Liver (tissue), 9 donors: ENCODE data around the gene IFNA10. TPM values are rescaled to one million over a fixed set of nuclear protein-coding genes. Genes with fewer than 3 reads are reported as not detected.
A peak's percentile ranks its signal among the peaks of the same experiment; 100 is the strongest.
"Not testable (repeated sequence)": the region's sequence is repeated elsewhere in the genome, so short reads cannot be mapped to it uniquely, and the experiment has no call there.

Experiments
- DNase-seq: peaks from one replicate; pipeline ENCODE4 v3.0.0-alpha.2; 2017; ENCODE audit warnings: low spot score
- H3K27ac ChIP-seq, 2 donors: one replicate each; pipeline ENCODE4 v1.7.0; 2013; ENCODE audit warnings: inconsistent platforms in 2 of 2, low read length in 2 of 2, control low read depth in 1 of 2, low read depth in 1 of 2, mild to moderate bottlenecking in 1 of 2
- H3K27me3 ChIP-seq, 4 donors: one replicate each; pipeline versions ENCODE4 v1.6.1 to v1.7.0; 2013; ENCODE audit warnings: low read length in 3 of 4, inconsistent platforms in 1 of 4, mild to moderate bottlenecking in 1 of 4, moderate library complexity in 1 of 4; ENCODE audit not compliant: control insufficient read depth in 4 of 4, insufficient read depth in 4 of 4
- H3K36me3 ChIP-seq, 4 donors: one replicate each; pipeline versions ENCODE4 v1.6.1 to v1.7.0; 2013; ENCODE audit warnings: low read length in 3 of 4, mild to moderate bottlenecking in 3 of 4, low read depth in 1 of 4, moderate library complexity in 1 of 4; ENCODE audit not compliant: control insufficient read depth in 4 of 4, insufficient read depth in 3 of 4
- H3K4me1 ChIP-seq, 4 donors: one replicate each; pipeline versions ENCODE4 v1.6.1 to v1.7.0; 2013; ENCODE audit warnings: low read length in 3 of 4, mild to moderate bottlenecking in 3 of 4, moderate library complexity in 1 of 4; ENCODE audit not compliant: control insufficient read depth in 4 of 4, insufficient read depth in 4 of 4
- H3K4me3 ChIP-seq, 3 donors: one replicate each; pipeline versions ENCODE4 v1.6.1 to v1.7.0; 2013; ENCODE audit warnings: low read length in 3 of 3, control low read depth in 1 of 3, low read depth in 1 of 3, mild to moderate bottlenecking in 1 of 3
- H3K9ac ChIP-seq, 2 donors: one replicate each; pipeline ENCODE4 v1.7.0; 2013; ENCODE audit warnings: low read length in 2 of 2, mild to moderate bottlenecking in 2 of 2, moderate library complexity in 2 of 2, control low read depth in 1 of 2, low read depth in 1 of 2
- H3K9me3 ChIP-seq, 4 donors: one replicate each; pipeline versions ENCODE4 v1.6.1 to v1.7.0; 2013; ENCODE audit warnings: low read length in 3 of 4; ENCODE audit not compliant: control insufficient read depth in 4 of 4
- FOXA1 ChIP-seq: IDR thresholded peaks from 2 replicates; pipeline ENCODE4 v1.6.1; 2016; ENCODE audit warnings: antibody characterized with exemption
- GABPA ChIP-seq, 2 donors: IDR thresholded peaks in 1 of 2; conservative IDR thresholded peaks in 1 of 2; 2 replicates each; pipeline ENCODE4 v1.6.1; 2016; ENCODE audit warnings: antibody characterized with exemption in 2 of 2, mild to moderate bottlenecking in 1 of 2, moderate library complexity in 1 of 2
- HNF4A ChIP-seq, 2 donors: conservative IDR thresholded peaks; 2 replicates each; pipeline ENCODE4 v1.6.1; 2016; ENCODE audit warnings: antibody characterized with exemption in 2 of 2, mild to moderate bottlenecking in 2 of 2
- JUND ChIP-seq, 2 donors: IDR thresholded peaks; 2 replicates each; pipeline ENCODE4 v1.6.1; 2016; ENCODE audit warnings: antibody characterized with exemption in 2 of 2
- RAD21 ChIP-seq, 2 donors: IDR thresholded peaks; 2 replicates each; pipeline ENCODE4 v1.6.1; 2016; ENCODE audit warnings: antibody characterized with exemption in 2 of 2, mild to moderate bottlenecking in 2 of 2
- SP1 ChIP-seq: IDR thresholded peaks from 2 replicates; pipeline ENCODE4 v1.6.1; 2018; ENCODE audit warnings: antibody characterized with exemption, mild to moderate bottlenecking
- WGBS: extraction: QIAGEN DNeasy Blood & Tissue Kit; methylation state at CpG from one replicate; pipeline ENCODE4 v1.1.7; 2013; 5-methylcytosine and 5-hydroxymethylcytosine counted together
- polyA plus RNA-seq, 2 donors: library from polyadenylated mRNA; stranded (reverse) in 1 of 2; unstranded in 1 of 2; fragments of 200-250 nt in 1 of 2; fragments of >200 nt in 1 of 2; fragmentation: Nextera tagmentation in 1 of 2; extraction: Ambion mirVana in 1 of 2; gene quantifications; one replicate each; pipeline versions ENCODE4 v1.2.1 to v1.2.3, GENCODE V29; 2013 to 2015
- total RNA-seq, 2 donors: library from RNA; depleted of rRNA; stranded (reverse); fragments of >200 nt; gene quantifications; one replicate each; pipeline ENCODE4 v1.2.3, GENCODE V29; 2014
- TF ChIP-seq, protein P1 (sequence below): IDR thresholded peaks from 2 replicates; pipeline ENCODE4 v1.6.1; 2016; ENCODE audit warnings: antibody characterized with exemption
- TF ChIP-seq, protein P2 (sequence below): IDR thresholded peaks from 2 replicates; pipeline ENCODE4 v1.6.1; 2016; ENCODE audit warnings: antibody characterized with exemption
- TF ChIP-seq, protein P3 (sequence below): fragments of 150-350 bp; IDR thresholded peaks from 2 replicates; pipeline ENCODE4 v1.5.1; 2017; ENCODE audit warnings: improper control_type of control experiment, low read depth, low read length; ENCODE audit not compliant: missing input control
- donor health status: healthy.
- donor health status: healthy.
- donor health status: healthy.
- donor health status: healthy.
- donor health status: healthy.

Gene IFNA10
- total and polyA plus RNA-seq, 4 donors = not detected

DNA sequence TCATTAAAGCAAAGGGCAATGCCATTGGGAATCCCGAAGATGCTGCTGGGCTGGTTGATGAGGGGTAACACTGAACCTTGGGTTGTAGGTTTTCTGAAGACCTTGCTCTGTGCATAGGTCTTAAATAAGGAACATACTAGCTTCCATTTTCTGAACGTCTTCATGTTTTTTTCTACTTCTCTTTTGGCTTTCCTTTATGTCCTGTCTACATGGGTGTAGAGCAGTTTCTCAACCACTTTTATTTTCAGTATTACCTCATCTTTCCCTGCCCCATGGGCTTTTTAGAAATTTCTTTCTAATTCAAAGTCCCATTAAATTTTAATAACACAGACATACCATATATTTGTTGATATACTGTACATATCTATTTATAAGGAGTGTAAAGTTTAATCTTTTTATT is 33.0 kb upstream of the IFNA10 start, which contains the start of gene IFNA14:
Gene IFNA14 (minus strand): TSS at position 95 of the 400 bp plus-strand sequence. CDS start 70 bp downstream, at position 25.
- DNase-seq = no peak
- H3K9me3 ChIP-seq = no peaks in the 10 kb centered on the region
- H3K36me3 ChIP-seq = no peaks in the 10 kb centered on the region
- WGBS = 68% methylated on average over 2 of the region's 2 CpGs
- no peak within 1 kb of the TSS for H3K27ac ChIP-seq
- H3K27me3 ChIP-seq = no peaks in the 10 kb centered on the region
- TF ChIP-seq, protein P1, sequence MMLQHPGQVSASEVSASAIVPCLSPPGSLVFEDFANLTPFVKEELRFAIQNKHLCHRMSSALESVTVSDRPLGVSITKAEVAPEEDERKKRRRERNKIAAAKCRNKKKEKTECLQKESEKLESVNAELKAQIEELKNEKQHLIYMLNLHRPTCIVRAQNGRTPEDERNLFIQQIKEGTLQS = no peak
- no peak for TF ChIP-seq RAD21 (IDR thresholded peaks at IDR 0.05)
- no peak for TF ChIP-seq GABPA (IDR thresholded peaks at IDR 0.05 in 1 of 2, conservative IDR thresholded peaks at IDR 0.05 in 1 of 2)
- TF ChIP-seq FOXA1 = no peak
- TF ChIP-seq, protein P2, sequence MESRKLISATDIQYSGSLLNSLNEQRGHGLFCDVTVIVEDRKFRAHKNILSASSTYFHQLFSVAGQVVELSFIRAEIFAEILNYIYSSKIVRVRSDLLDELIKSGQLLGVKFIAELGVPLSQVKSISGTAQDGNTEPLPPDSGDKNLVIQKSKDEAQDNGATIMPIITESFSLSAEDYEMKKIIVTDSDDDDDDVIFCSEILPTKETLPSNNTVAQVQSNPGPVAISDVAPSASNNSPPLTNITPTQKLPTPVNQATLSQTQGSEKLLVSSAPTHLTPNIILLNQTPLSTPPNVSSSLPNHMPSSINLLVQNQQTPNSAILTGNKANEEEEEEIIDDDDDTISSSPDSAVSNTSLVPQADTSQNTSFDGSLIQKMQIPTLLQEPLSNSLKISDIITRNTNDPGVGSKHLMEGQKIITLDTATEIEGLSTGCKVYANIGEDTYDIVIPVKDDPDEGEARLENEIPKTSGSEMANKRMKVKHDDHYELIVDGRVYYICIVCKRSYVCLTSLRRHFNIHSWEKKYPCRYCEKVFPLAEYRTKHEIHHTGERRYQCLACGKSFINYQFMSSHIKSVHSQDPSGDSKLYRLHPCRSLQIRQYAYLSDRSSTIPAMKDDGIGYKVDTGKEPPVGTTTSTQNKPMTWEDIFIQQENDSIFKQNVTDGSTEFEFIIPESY = no peak
- TF ChIP-seq JUND (IDR thresholded peaks at IDR 0.05) = no peak
- no peak for TF ChIP-seq SP1
- no peak within 1 kb of the TSS for H3K9ac ChIP-seq
- no peaks in the 10 kb centered on the region for H3K4me1 ChIP-seq
- H3K4me3 ChIP-seq = no peak within 1 kb of the TSS

DNA sequence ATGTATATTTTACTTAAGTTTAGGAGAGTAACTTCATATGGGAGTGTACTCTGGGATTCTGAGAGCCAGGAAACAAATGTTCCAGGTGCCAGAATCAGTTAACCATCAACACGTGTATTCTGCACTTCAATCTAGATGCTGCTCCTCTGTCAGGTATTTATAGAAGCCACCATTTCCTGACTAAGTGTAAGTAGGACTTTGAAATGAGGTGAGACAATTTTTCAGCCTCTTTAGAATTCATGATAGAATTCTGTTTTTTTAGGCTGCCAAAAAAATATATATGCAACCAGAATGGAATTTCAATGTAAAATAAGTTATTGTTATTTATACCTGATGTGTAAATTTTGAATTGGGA is 29.4 kb upstream of the IFNA10 start:
- not testable (repeated sequence) for H3K27me3 ChIP-seq, DNase-seq, H3K9me3 ChIP-seq, H3K27ac ChIP-seq, H3K4me3 ChIP-seq, H3K4me1 ChIP-seq, H3K9ac ChIP-seq, H3K36me3 ChIP-seq
- 19% methylated on average over 1 of the region's 1 CpG for WGBS

DNA sequence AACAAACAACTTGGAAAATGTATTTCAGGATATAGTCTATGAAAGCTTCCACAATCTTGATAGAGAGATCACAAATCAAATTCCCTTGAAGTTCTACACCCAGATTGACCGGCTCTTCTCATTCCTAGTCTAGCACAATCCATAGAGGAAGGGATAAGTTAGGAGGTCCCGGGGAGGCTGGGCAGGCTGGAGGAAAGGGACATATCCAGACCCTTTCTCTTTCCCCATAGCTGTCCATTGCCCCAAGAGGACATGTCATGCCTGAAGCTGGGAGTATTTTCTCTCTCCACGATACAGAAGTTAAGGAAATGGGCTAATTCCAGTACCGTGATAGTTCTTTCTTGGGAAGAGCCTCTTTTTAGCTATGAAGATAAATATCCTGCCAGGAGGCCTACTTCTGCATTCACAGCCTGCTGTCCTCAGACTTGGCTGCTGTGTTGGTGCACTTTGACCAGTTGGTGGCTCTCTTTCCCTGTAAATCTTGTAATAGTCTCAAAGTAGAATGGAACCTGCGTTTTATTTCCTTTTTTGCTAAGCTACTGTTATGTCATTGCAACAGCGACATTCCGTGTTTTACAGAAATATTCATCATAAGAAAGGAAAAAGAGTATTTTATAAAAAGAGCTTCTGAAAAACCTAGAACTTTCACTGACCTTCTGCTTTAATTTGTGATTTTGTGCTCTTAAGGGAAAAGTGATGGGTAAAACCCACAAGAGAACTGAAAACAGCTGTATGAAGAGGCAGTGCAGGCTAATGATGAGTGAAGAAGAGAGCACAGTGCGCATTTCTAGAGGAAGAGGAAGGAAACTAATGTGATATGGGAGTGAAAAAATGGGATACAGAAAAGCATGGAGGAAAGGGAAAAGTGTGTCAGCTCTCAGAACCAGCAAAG is 28.8 kb upstream of the IFNA10 start:
- H3K9ac ChIP-seq, DNase-seq, H3K4me1 ChIP-seq, H3K4me3 ChIP-seq, H3K27me3 ChIP-seq, H3K27ac ChIP-seq, H3K9me3 ChIP-seq, H3K36me3 ChIP-seq: not testable (repeated sequence)
- 34% methylated on average over 8 of the region's 8 CpGs for WGBS
- TF ChIP-seq RAD21 (IDR thresholded peaks at IDR 0.05) (peak; percentile 71 to 76), HNF4A (conservative IDR thresholded peaks at IDR 0.05) (peak; percentile 17 to 63)
- TF ChIP-seq, protein P3, sequence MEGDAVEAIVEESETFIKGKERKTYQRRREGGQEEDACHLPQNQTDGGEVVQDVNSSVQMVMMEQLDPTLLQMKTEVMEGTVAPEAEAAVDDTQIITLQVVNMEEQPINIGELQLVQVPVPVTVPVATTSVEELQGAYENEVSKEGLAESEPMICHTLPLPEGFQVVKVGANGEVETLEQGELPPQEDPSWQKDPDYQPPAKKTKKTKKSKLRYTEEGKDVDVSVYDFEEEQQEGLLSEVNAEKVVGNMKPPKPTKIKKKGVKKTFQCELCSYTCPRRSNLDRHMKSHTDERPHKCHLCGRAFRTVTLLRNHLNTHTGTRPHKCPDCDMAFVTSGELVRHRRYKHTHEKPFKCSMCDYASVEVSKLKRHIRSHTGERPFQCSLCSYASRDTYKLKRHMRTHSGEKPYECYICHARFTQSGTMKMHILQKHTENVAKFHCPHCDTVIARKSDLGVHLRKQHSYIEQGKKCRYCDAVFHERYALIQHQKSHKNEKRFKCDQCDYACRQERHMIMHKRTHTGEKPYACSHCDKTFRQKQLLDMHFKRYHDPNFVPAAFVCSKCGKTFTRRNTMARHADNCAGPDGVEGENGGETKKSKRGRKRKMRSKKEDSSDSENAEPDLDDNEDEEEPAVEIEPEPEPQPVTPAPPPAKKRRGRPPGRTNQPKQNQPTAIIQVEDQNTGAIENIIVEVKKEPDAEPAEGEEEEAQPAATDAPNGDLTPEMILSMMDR = peak; percentile 44
